ENCODE measurements around the gene KSR2.
A peak's percentile ranks its signal among the peaks of the same experiment; 100 is the strongest.

KSR2 gene

GRCh38 chr12:117603316-117604113 is 365.3 kb downstream of the KSR2 start:
- no peak for DNase-seq

GRCh38 chr12:117599849-117600248 is 368.9 kb downstream of the KSR2 start:
- no peak for DNase-seq

- DNase-seq, result no peak
Measured at GRCh38 chr12:117596968-117597367, 371.8 kb downstream of the KSR2 start.

DNA sequence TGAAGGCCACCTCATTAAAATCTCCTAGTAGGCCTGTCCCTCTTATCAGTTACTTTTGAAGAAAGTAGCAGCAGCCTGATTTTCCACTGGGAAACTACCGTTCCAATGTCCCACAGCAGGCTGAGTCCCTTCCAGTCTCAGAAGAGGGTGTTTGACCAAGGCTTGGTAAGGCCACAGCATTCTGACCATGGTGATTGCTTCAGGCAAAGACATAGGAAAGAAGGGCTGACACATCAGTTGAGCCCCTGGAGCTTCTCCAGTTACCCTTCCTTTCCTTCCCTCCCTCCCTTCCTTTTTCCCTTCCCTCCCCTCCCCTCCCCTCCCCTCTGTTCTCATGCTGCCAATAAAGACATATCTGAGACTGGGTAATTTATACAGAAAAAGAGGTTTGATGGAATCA is 373.0 kb downstream of the KSR2 start:
- no peak for DNase-seq

GRCh38 chr12:117594481-117594880 is 374.3 kb downstream of the KSR2 start:
- DNase-seq, result no peak

GRCh38 chr12:117593815-117594400 is 374.9 kb downstream of the KSR2 start:
- no peak for DNase-seq

DNA sequence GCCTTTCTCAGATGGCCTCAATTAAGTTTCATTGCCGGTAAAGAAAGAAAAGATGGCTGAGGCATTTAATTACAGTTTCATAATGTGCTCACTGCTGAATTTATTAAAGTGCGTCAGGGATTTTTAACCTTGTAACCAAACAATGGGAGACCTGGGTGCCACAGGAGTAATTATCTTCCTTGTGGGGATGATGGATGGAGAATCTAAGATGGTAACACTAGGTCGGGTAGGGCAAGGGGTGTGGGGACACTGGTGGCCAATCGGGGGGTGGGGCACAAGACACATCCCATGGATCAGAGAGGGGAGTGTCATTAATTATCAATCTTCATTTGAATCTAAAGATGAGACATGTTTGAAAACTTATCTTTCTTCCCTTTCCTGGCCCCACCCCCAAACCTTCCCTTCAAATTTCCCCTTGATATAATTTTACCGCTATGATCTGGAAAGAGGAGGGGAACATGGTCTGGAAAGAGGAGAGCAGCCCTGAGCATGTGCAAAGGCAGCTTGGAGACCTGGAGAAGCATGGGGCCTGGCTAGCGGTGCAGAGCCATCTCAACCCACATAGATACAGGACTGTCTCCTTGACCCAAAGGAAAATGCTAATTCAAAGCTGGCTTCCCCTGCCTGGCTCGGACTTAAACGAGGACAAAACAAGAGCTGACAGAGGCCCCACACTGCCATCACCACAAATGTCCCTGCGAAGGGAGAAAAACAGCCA is 376.0 kb downstream of the KSR2 start:
- no peak for DNase-seq

- DNase-seq, result no peak
Measured at GRCh38 chr12:117590999-117591398, 377.8 kb downstream of the KSR2 start.

- no peak for DNase-seq
Measured at GRCh38 chr12:117590386-117590785, 378.4 kb downstream of the KSR2 start.

DNA sequence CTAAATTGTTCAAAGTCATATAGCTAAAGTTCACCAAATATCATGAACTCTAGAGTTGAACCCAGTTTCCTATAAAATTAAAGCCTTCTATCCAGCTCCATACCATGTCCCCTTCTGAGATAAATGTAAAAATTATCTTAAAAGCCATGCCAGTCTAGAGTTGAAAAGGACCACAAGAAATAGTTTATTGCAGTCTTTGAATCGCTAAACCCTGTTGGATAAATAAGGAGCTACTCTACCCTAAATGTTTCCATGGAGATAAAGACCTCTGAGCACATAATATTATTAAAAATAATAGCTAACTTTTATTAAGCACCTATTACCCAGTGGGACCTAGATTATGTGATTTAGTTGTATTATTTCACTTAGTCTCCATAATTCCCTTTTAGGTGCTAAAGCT is 379.8 kb downstream of the KSR2 start:
- DNase-seq, result no peak

GRCh38 chr12:117587631-117588287 is 381.0 kb downstream of the KSR2 start:
- DNase-seq, result peak; percentile 11

GRCh38 chr12:117583677-117584225 is 385.0 kb downstream of the KSR2 start:
- DNase-seq, result no peak

- no peak for DNase-seq
Measured at GRCh38 chr12:117583092-117583491, 385.7 kb downstream of the KSR2 start.

GRCh38 chr12:117582135-117582784 is 386.5 kb downstream of the KSR2 start:
- no peak for DNase-seq

DNA sequence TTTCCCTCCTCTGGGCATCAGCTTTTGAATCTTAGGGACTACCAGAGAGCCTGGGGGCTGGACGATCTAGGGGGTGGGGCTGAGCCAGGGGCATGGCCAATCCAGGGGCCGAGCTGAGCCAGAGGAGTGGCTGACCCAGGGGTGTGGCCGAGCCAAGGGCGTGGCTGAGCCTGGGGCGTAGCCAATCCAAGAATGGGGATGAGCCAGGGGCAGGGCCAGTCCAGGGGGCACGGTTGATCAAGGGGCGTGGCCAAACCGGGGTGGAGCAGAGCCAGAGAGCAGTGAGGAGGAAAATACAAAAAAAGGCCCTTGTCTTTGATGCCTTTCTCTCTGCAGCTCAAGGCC is 388.1 kb downstream of the KSR2 start:
- DNase-seq, result no peak

DNA sequence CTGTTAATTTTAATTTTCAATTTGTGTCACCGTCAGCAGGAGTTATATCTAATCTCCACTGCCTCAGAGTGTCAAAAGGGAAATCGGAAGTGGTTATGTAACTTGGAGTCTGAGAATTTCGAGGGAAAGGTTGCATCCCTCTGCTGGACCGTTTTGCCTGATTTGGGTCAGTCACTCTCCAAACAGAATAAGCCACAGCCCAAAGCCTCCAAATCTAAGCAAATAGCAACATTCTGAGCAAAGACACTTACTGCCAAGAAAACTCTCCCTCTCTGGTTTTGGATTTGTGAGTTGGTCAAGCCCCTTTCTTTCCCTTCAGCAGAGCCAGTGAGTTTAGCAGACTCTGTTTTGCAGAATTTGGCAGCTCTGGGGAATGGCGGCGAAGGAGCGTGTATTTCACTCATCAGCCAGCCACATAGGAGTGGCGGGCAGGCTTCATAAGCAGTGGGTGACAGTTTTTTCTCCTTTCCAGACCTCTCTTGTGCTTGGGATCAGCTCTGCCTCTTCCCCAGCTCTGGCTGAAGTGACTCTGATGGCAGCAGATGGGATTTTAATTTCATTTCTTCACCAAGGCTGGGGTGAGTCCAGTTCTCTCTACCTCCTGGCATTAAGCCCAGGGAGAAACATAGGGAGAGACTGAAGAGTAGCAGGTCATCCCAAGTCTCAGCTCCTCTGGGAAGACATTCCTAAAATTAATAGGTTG is 388.6 kb downstream of the KSR2 start:
- no peak for DNase-seq

GRCh38 chr12:117577122-117577657 is 391.6 kb downstream of the KSR2 start:
- DNase-seq, result no peak

- no peak for DNase-seq
Measured at GRCh38 chr12:117576053-117576452, 392.7 kb downstream of the KSR2 start.

GRCh38 chr12:117574655-117575054 is 394.1 kb downstream of the KSR2 start:
- DNase-seq, result no peak

DNA sequence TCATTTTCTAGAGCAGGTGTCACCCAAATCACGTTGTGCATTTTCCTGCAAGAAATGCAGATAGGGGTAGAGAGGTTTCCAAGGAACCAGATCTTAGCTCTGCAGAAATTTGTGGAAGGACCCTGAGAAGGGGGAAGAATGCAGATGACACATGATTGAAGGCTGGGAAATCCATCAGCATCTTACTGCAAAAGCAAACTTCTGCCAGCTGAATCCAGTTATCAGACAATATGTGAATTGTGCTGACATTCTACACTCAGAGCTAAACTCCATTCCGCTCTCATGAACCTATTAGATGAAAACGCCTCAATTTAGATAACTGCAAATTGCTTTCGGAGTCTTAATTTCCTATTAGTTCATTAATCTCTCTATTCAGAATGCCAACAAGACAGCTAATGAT is 396.0 kb downstream of the KSR2 start:
- no peak for DNase-seq

- no peak for DNase-seq
Measured at GRCh38 chr12:117571321-117571720, 397.5 kb downstream of the KSR2 start.

- no peak for DNase-seq
Measured at GRCh38 chr12:117570608-117571007, 398.2 kb downstream of the KSR2 start.

Measured in effector CD4-positive, alpha-beta T cell (primary cell).